HG02938 (cell line): ENCODE data around the gene GPR156.
"Not testable (repeated sequence)": the region's sequence is repeated elsewhere in the genome, so short reads cannot be mapped to it uniquely, and the experiment has no call there.

Experiments used
- ATAC-seq: cut with Tn5 transposase; IDR thresholded peaks from one replicate; pipeline ENCODE4 v1.9.1; 2021; ENCODE audit warnings: mild to moderate bottlenecking, moderate library complexity; ENCODE audit not compliant: unreplicated experiment

Gene GPR156

GRCh38 chr3:120275618-120276017 lies 9.4 kb downstream of the GPR156 start:
- ATAC-seq = no peak

GRCh38 chr3:120274739-120275167 lies 10.3 kb downstream of the GPR156 start:
- ATAC-seq = no peak

GRCh38 chr3:120272286-120272685 lies 12.7 kb downstream of the GPR156 start:
- no peak for ATAC-seq

GRCh38 chr3:120265989-120266388 lies 19.0 kb downstream of the GPR156 start:
- no peak for ATAC-seq

- no peak for ATAC-seq
Observed at GRCh38 chr3:120264963-120265362, 20.1 kb downstream of the GPR156 start.

GRCh38 chr3:120263792-120264191 lies 21.2 kb downstream of the GPR156 start:
- no peak for ATAC-seq

GRCh38 chr3:120258009-120258408 lies 27.0 kb downstream of the GPR156 start:
- no peak for ATAC-seq

- ATAC-seq = no peak
Observed at GRCh38 chr3:120245386-120245785, 39.6 kb downstream of the GPR156 start.

- ATAC-seq = no peak
Observed at GRCh38 chr3:120244834-120245225, 40.2 kb downstream of the GPR156 start.

GRCh38 chr3:120239644-120240043 lies 45.4 kb downstream of the GPR156 start:
- no peak for ATAC-seq

GRCh38 chr3:120227710-120228347 lies 57.2 kb downstream of the GPR156 start:
- ATAC-seq = no peak

GRCh38 chr3:120224237-120224636 lies 60.8 kb downstream of the GPR156 start:
- no peak for ATAC-seq

GRCh38 chr3:120218981-120219380 lies 66.0 kb downstream of the GPR156 start:
- no peak for ATAC-seq

- ATAC-seq = not testable (repeated sequence)
Observed at GRCh38 chr3:120216633-120217032, 68.4 kb downstream of the GPR156 start.

- no peak for ATAC-seq
Observed at GRCh38 chr3:120214176-120214575, 70.8 kb downstream of the GPR156 start.

- no peak for ATAC-seq
Observed at GRCh38 chr3:120212505-120212904, 72.5 kb downstream of the GPR156 start.

GRCh38 chr3:120209425-120209824 lies 75.6 kb downstream of the GPR156 start:
- no peak for ATAC-seq

- ATAC-seq = no peak
Observed at GRCh38 chr3:120204338-120204737, 80.7 kb downstream of the GPR156 start.

GRCh38 chr3:120203621-120204020 lies 81.4 kb downstream of the GPR156 start:
- no peak for ATAC-seq

GRCh38 chr3:120203016-120203415 lies 82.0 kb downstream of the GPR156 start:
- no peak for ATAC-seq

GRCh38 chr3:120202363-120202762 lies 82.7 kb downstream of the GPR156 start:
- no peak for ATAC-seq

GRCh38 chr3:120200493-120201235 lies 84.4 kb downstream of the GPR156 start:
- no peak for ATAC-seq
